ENCODE results near the gene REX1BD. TPM values are rescaled to one million over a fixed set of nuclear protein-coding genes. Genes with fewer than 3 reads are reported as not detected.

The REX1BD gene
- total and polyA plus RNA-seq, 2 of the 8 experiments (the other 6 are each of a cell fraction or from before 2014, with no cell fraction given): 56.8 to 62.7 TPM

DNA sequence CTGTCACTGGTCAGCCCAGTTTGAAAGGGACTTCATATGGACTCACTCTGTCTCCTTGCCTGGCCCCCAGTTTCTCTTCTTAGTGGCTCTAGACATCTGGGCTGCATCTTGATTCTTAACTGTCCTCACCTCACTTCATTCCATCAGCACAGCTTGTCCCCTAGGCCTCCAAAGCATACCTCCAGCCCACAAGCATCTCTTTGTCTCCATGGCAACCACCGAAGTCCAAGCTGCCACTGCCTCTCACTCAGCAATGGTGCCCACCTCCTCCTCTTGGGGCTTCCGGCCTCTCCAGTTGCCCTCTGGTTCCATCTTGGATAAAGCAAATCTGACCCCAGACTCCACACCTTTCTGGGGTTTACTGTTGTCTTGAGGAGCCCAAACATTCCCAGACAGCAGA, 38.3 kb downstream of the REX1BD start:
- Histone ChIP-seq H3K27ac (ENCODE audit: low read depth, low read length) (no peak overlapping the region), H3K4me1 (replicated peaks in 1 of 4; ENCODE audit: control insufficient read depth in 3 of 4, insufficient read depth in 4 of 4, low read length in 3 of 4) (no peaks in the 10 kb centered on the region; a peak in 1 of 7 replicates), H3K27me3 (replicated peaks in 1 of 4; ENCODE audit: control insufficient read depth in 3 of 4, extremely low read depth in 1 of 4, insufficient read depth in 3 of 4, low read length in 3 of 4) (no peaks in the 10 kb centered on the region; a peak in 1 of 7 replicates), H2BK5ac (ENCODE audit: low read depth, low read length) (no peak overlapping the region), H3K9me3 (ENCODE audit: insufficient read depth in 2 of 2, low read depth in 1 of 2, low read length in 1 of 2) (no peaks in the 10 kb centered on the region), H2AK5ac (ENCODE audit: low read depth, low read length) (no peak overlapping the region), H4K8ac (ENCODE audit: extremely low read depth, insufficient read depth, low read length) (no peak overlapping the region), H3K18ac (ENCODE audit: extremely low read depth, low read length) (no peak overlapping the region), H3K4ac (replicated peaks; ENCODE audit: insufficient read length, low read depth, low read length) (no peak overlapping the region), H3K23ac (ENCODE audit: insufficient read length) (no peak overlapping the region), H2BK120ac (replicated peaks; ENCODE audit: low read depth, low read length) (no peak overlapping the region), H2BK15ac (ENCODE audit: low read length) (no peak overlapping the region), H3K23me2 (ENCODE audit: low read depth, low read length) (no peaks in the 10 kb centered on the region), H3K79me1 (ENCODE audit: low read depth, low read length) (no peaks in the 10 kb centered on the region), H3K4me2 (ENCODE audit: insufficient read depth in 1 of 2, low read depth in 2 of 2, low read length in 2 of 2) (no peak overlapping the region), H3K4me3 (ENCODE audit: extremely low read depth in 1 of 4, insufficient read depth in 2 of 4, low read depth in 3 of 4, low read length in 4 of 4) (no peak overlapping the region), H2BK20ac (ENCODE audit: low read length) (no peak overlapping the region), H4K5ac (ENCODE audit: insufficient read length, low read depth, low read length) (no peak overlapping the region), H2BK12ac (ENCODE audit: low read depth, low read length) (no peak overlapping the region), H3K36me3 (ENCODE audit: control insufficient read depth in 2 of 4, insufficient read depth in 4 of 4, low read length in 3 of 4) (no peaks in the 10 kb centered on the region), H3K79me2 (ENCODE audit: control insufficient read depth in 1 of 2, insufficient read depth in 2 of 2, low read length in 2 of 2) (no peaks in the 10 kb centered on the region), H3K9ac (replicated peaks in 1 of 4; ENCODE audit: extremely low read depth in 1 of 4, low read depth in 3 of 4, low read length in 3 of 4) (no peak overlapping the region), H3K14ac (ENCODE audit: insufficient read length) (no peak overlapping the region), H3K56ac (replicated peaks; ENCODE audit: insufficient read length, low read depth, low read length) (no peak overlapping the region), H2AFZ (ENCODE audit: low read length) (no peak overlapping the region), H4K20me1 (replicated peaks in 1 of 2; ENCODE audit: control insufficient read depth in 1 of 2, insufficient read depth in 2 of 2, low read length in 2 of 2) (no peaks in the 10 kb centered on the region), H4K91ac (replicated peaks; ENCODE audit: insufficient read length, low read length) (no peak overlapping the region)
- ChIA-PET POLR2A (ENCODE audit: partially characterized antibody) (interaction anchor here (0.7 kb wide), 1 partner anchor 12 kb away, joined by 4 read pairs; no protein-coding TSS in a partner anchor), CTCF (ENCODE audit: partially characterized antibody) (interaction anchor here (1.8 kb wide), 1 partner anchor 8 kb away, joined by 4 read pairs; no protein-coding TSS in a partner anchor)
- DNase-seq (ENCODE audit: low read depth in 1 of 2, low spot score in 2 of 2): no peak
- no peak for FAIRE-seq
- TF ChIP-seq CEBPB (IDR thresholded peaks at IDR 0.05; ENCODE audit: low read depth, low read length) (no peak), EP300 (IDR thresholded peaks at IDR 0.05; ENCODE audit: borderline replicate concordance in 1 of 2, low read depth in 2 of 2, low read length in 2 of 2) (no peak), NRF1 (IDR thresholded peaks at IDR 0.05; ENCODE audit: low read depth, low read length) (no peak)
- 89% methylated on average over 2 of the region's 2 CpGs; no CpG with 5 or more reads in 1 of the 2 experiments for WGBS, 2 experiments (ENCODE audit: extremely low coverage in 1 of 2, insufficient coverage in 1 of 2, insufficient read length in 1 of 2, insufficient replicate concordance in 2 of 2, low coverage in 1 of 2, low lambda C conversion rate in 2 of 2, missing lambda C conversion rate in 1 of 2)
